Measurements from ENCODE around the gene ISG15. TPM values are rescaled to one million over a fixed set of nuclear protein-coding genes. Genes with fewer than 3 reads are reported as not detected.
A peak's percentile ranks its signal among the peaks of the same experiment; 100 is the strongest.
"Not testable (repeated sequence)": the region's sequence is repeated elsewhere in the genome, so short reads cannot be mapped to it uniquely, and the experiment has no call there.

The ISG15 gene
- total and polyA plus RNA-seq, 7 donors, result 49.4 to 357 (median 78.7) TPM

GRCh38 chr1:1004420-1004779 lies 8.9 kb upstream of the ISG15 start:
- no peak overlapping the region for H3K4me3 ChIP-seq
- intact Hi-C loops (cut with DNase I), result no loop called here
- H3K36me3 ChIP-seq, result no peaks in the 10 kb centered on the region
- peaks cover 0 to 3% (median 1%) of the 10 kb centered on the region in 3 donors for H3K27me3 ChIP-seq
- no peak for DNase-seq
- TF ChIP-seq EP300 (IDR thresholded peaks at IDR 0.05), result no peak
- no peak for TF ChIP-seq POLR2AphosphoS5 (IDR thresholded peaks at IDR 0.05)
- TF ChIP-seq POLR2A (IDR thresholded peaks at IDR 0.05), result no peak
- no peak for TF ChIP-seq CTCF (IDR thresholded peaks at IDR 0.05)
- H3K4me1 ChIP-seq, result peaks cover 0 to 39% (median 32%) of the 10 kb centered on the region in 4 donors
- no peak overlapping the region for H3K27ac ChIP-seq
- whole genome bisulfite sequencing, 2 donors, result 54 to 61% methylated on average over 7 of the region's 7 CpGs
- H3K9me3 ChIP-seq, result no peaks in the 10 kb centered on the region

- DNase-seq, result peak; percentile 79
- peaks cover 0 to 36% (median 27%) of the 10 kb centered on the region in 4 donors for H3K4me1 ChIP-seq
- TF ChIP-seq CTCF (IDR thresholded peaks at IDR 0.05) (no peak), POLR2AphosphoS5 (IDR thresholded peaks at IDR 0.05) (no peak), POLR2A (IDR thresholded peaks at IDR 0.05) (no peak), EP300 (IDR thresholded peaks at IDR 0.05) (no peak)
- H3K36me3 ChIP-seq, result no peaks in the 10 kb centered on the region
- 16 to 19% methylated on average over 21 of the region's 21 CpGs for WGBS, 2 donors
- intact Hi-C loops (cut with DNase I), result no loop called here
- H3K9me3 ChIP-seq, result no peaks in the 10 kb centered on the region
- H3K27me3 ChIP-seq, result no peaks in the 10 kb centered on the region
- no peak overlapping the region for H3K4me3 ChIP-seq
- peak overlapping the region in 2 of 4 donors; percentile 40 to 47 for H3K27ac ChIP-seq
Measured at GRCh38 chr1:1004780-1005697, 8.3 kb upstream of the ISG15 start.

DNA sequence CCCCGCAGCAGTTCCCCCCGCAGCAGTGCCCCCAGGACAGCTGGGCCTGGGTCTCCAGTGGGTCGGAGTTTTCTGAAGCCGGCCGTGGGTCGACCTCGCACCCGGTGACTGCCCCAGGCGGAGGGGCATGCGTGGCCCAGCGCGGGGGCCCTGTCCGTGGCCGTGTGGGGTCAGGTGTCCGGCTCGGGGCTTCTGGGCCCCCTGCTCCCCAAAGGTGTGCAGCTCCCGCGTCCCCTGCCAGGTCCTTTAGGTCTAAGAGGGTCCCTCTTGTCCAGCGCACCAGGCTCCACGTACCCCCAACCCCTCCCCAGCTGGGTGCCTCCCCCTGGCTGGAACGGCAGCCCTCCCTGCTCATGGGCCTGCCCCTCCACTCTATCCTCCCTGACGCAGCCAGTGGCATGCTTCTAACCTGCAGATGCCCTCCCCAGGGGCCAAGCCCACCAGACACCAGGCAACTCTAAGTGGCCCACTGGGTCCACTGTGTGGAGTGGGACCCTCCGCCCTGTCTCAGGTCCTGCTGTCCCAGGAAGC lies 7.5 kb upstream of the ISG15 start:
- H3K27ac ChIP-seq, result peak overlapping the region in 2 of 4 donors; percentile 40 to 47
- no peak for DNase-seq
- no peaks in the 10 kb centered on the region for H3K9me3 ChIP-seq
- intact Hi-C loops (cut with DNase I), result no loop called here
- TF ChIP-seq POLR2AphosphoS5 (IDR thresholded peaks at IDR 0.05) (no peak), EP300 (IDR thresholded peaks at IDR 0.05) (no peak), POLR2A (IDR thresholded peaks at IDR 0.05) (no peak), CTCF (IDR thresholded peaks at IDR 0.05) (no peak)
- 65 to 73% methylated on average over 23 of the region's 23 CpGs for WGBS, 2 donors
- no peaks in the 10 kb centered on the region for H3K36me3 ChIP-seq
- no peak overlapping the region for H3K4me3 ChIP-seq
- peaks cover 0 to 31% (median 24%) of the 10 kb centered on the region in 4 donors for H3K4me1 ChIP-seq
- no peaks in the 10 kb centered on the region for H3K27me3 ChIP-seq

DNA sequence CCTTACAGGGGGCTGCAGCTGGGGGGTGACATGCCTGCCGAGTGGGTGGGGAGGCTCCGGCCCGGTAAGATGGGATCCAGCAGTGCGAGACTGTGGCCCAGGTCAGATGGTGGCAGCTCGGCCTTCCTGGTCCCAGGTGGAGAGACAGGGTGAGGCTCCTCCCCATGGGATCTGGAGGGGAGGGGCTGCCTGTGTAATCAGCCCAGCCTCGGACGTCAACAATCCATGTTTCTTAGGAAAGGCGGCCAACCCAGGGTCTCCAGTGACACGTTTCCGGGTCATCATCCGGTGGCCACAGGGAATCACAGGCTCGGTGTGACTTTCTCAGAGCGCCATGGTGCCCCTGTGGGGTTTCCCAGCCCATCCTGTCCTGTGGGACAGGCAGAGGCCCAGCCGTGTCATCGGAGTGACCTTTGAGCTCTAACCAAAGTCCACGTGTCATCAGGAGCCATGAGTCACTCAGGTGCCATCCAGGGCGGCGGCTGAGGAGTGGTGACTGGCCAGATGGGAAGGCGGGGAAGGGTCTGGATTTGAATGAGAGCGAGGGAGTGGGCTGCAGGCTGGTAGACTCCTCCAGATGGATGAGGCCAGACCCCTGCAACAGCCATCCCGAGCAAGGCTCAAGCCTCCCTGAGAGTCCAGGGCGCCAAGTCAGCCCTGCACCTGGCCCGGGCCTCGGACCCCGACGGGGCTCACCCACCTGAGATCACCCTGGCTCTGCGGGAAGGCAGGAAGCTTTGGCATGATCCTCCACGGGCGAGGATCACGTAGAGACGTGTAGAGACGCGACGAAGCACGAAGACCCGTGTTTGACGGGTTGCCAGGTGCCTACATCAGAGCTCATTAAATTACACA lies 6.8 kb upstream of the ISG15 start:
- peak; percentile 68 for DNase-seq
- no peak overlapping the region for H3K27ac ChIP-seq
- H3K4me3 ChIP-seq, result no peak overlapping the region
- no peaks in the 10 kb centered on the region for H3K9me3 ChIP-seq
- TF ChIP-seq EP300 (IDR thresholded peaks at IDR 0.05), result no peak
- no peak for TF ChIP-seq CTCF (IDR thresholded peaks at IDR 0.05)
- no peak for TF ChIP-seq POLR2AphosphoS5 (IDR thresholded peaks at IDR 0.05)
- TF ChIP-seq POLR2A (IDR thresholded peaks at IDR 0.05), result no peak
- 44 to 79% methylated on average over 37 of the region's 37 CpGs for WGBS, 2 donors
- no peaks in the 10 kb centered on the region for H3K36me3 ChIP-seq
- H3K4me1 ChIP-seq, result peaks cover 0 to 24% (median 17%) of the 10 kb centered on the region in 4 donors
- no peaks in the 10 kb centered on the region for H3K27me3 ChIP-seq
- intact Hi-C loops (cut with DNase I), result no loop called here

- intact Hi-C loops (cut with DNase I); H3K4me3 ChIP-seq; DNase-seq; H3K36me3 ChIP-seq; H3K27ac ChIP-seq; H3K9me3 ChIP-seq; H3K27me3 ChIP-seq: not testable (repeated sequence)
- peaks cover 0 to 33% (median 27%) of the 10 kb centered on the region in 4 donors for H3K4me1 ChIP-seq
- 75 to 89% methylated on average over 8 of the region's 8 CpGs for WGBS, 2 donors
Measured at GRCh38 chr1:1010131-1010530, 3.2 kb upstream of the ISG15 start.
